Fibroblast of lung (primary cell): ENCODE data around the gene IER3.

Experiments used
- CTCF ChIP-seq, 2 donors: IDR thresholded peaks in 1 of 2; conservative IDR thresholded peaks in 1 of 2; 1 replicate in 1 of 2; 2 replicates in 1 of 2; pipeline ENCODE4 v1.5.1; 2011 to 2012; ENCODE audit warnings: low read length in 2 of 2, control low read depth in 1 of 2, inconsistent platforms in 1 of 2, low read depth in 1 of 2, mild to moderate bottlenecking in 1 of 2
- EZH2 ChIP-seq: IDR thresholded peaks from 2 replicates; pipeline ENCODE4 v1.5.1; 2012; ENCODE audit warnings: low read length, control low read depth, mild to moderate bottlenecking; ENCODE audit errors: missing control alignments

- TF ChIP-seq CTCF (conservative IDR thresholded peaks at IDR 0.05 in 1 of 2, IDR thresholded peaks at IDR 0.05 in 1 of 2; ENCODE audit: low read depth in 1 of 2, low read length in 2 of 2) (no peak), EZH2 (no peak)
These were observed 5.8 kb downstream of the IER3 start for GRCh38 chr6:30738532-30738931.
